ENCODE measurements around the gene SOX8. TPM values are rescaled to one million over a fixed set of nuclear protein-coding genes. Genes with fewer than 3 reads are reported as not detected.

SOX8 gene
- total RNA-seq, 1 experiment from 2014 or later = 5.2 TPM

DNA sequence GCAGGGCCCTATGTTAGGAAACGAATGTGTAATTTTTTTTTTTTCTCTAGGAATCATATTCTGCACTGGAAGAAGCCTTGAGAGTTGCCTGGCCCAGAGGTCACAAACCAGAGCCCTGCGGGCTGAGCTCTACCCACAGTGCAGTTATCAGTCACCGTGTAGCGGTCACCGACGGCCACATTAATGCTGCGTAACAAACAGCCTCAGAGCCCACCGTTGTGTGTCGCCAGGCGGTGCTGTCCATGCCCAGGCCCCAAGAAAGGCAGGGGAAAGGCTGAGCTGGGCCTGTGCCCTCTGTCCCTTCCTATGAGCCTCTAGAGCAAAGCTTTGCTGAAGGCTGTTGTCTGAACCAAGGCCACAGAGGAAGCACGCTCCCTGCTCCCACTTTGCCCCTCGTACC lies 6.3 kb upstream of the SOX8 start:
- no peak for TF ChIP-seq SIN3A (IDR thresholded peaks at IDR 0.05; ENCODE audit: low read depth)
- no peak for TF ChIP-seq ZFX (IDR thresholded peaks at IDR 0.05)
- TF ChIP-seq ZNF274 (IDR thresholded peaks at IDR 0.05; ENCODE audit: low read depth, low read length) = no peak
- no peak for TF ChIP-seq POLR2AphosphoS5 (IDR thresholded peaks at IDR 0.05; ENCODE audit: low read depth, low read length)
- TF ChIP-seq ATF3 (IDR thresholded peaks at IDR 0.05) = no peak
- no peak for TF ChIP-seq CTCF (IDR thresholded peaks at IDR 0.05 in 2 of 3, conservative IDR thresholded peaks at IDR 0.05 in 1 of 3; ENCODE audit: borderline replicate concordance in 1 of 3, insufficient read depth in 1 of 3, low read depth in 2 of 3, low read length in 2 of 3)
- TF ChIP-seq, protein P1, sequence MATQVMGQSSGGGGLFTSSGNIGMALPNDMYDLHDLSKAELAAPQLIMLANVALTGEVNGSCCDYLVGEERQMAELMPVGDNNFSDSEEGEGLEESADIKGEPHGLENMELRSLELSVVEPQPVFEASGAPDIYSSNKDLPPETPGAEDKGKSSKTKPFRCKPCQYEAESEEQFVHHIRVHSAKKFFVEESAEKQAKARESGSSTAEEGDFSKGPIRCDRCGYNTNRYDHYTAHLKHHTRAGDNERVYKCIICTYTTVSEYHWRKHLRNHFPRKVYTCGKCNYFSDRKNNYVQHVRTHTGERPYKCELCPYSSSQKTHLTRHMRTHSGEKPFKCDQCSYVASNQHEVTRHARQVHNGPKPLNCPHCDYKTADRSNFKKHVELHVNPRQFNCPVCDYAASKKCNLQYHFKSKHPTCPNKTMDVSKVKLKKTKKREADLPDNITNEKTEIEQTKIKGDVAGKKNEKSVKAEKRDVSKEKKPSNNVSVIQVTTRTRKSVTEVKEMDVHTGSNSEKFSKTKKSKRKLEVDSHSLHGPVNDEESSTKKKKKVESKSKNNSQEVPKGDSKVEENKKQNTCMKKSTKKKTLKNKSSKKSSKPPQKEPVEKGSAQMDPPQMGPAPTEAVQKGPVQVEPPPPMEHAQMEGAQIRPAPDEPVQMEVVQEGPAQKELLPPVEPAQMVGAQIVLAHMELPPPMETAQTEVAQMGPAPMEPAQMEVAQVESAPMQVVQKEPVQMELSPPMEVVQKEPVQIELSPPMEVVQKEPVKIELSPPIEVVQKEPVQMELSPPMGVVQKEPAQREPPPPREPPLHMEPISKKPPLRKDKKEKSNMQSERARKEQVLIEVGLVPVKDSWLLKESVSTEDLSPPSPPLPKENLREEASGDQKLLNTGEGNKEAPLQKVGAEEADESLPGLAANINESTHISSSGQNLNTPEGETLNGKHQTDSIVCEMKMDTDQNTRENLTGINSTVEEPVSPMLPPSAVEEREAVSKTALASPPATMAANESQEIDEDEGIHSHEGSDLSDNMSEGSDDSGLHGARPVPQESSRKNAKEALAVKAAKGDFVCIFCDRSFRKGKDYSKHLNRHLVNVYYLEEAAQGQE (IDR thresholded peaks at IDR 0.05; ENCODE audit: low read depth) = no peak
- TF ChIP-seq SP1 (IDR thresholded peaks at IDR 0.05; ENCODE audit: low read depth) = no peak
- no peak for TF ChIP-seq CEBPB (IDR thresholded peaks at IDR 0.05; ENCODE audit: low read depth)
- TF ChIP-seq EZH2 (IDR thresholded peaks at IDR 0.05) = no peak
- TF ChIP-seq EZH2phosphoT487 (IDR thresholded peaks at IDR 0.05; ENCODE audit: borderline replicate concordance) = no peak
- TF ChIP-seq SRF (IDR thresholded peaks at IDR 0.05; ENCODE audit: low read depth) = no peak
- no peak for TF ChIP-seq POLR2A (IDR thresholded peaks at IDR 0.05; ENCODE audit: borderline replicate concordance, extremely low read depth, insufficient read depth, insufficient read length)
- no peak for TF ChIP-seq EGR1 (IDR thresholded peaks at IDR 0.05; ENCODE audit: low read depth)
- no peak for TF ChIP-seq FOSL1 (IDR thresholded peaks at IDR 0.05; ENCODE audit: low read depth)
- TF ChIP-seq MAX (IDR thresholded peaks at IDR 0.05) = no peak
- H3K27me3 ChIP-seq (ENCODE audit: insufficient read depth, low read length) = no peaks in the 10 kb centered on the region

More for the DNA sequence above, 6.3 kb upstream of the SOX8 start:
- CTCF ChIA-PET = no interaction called here
- intact Hi-C loops (cut with micrococcal nuclease) = no loop called here
- POLR2A ChIA-PET = no interaction called here
- Histone ChIP-seq H3K9ac (ENCODE audit: low read length) (no peak overlapping the region), H2AFZ (ENCODE audit: low read depth, low read length, poor library complexity, severe bottlenecking) (no peak overlapping the region), H3K27ac (ENCODE audit: low read depth, low read length) (no peak overlapping the region; the same call in 1 of the 2 replicates), H3K4me2 (ENCODE audit: low read length) (no peak overlapping the region), H3K4me3 (replicated peaks in 1 of 2; ENCODE audit: low read depth in 1 of 2, low read length in 2 of 2) (no peak overlapping the region), H3K4me1 (ENCODE audit: control insufficient read depth in 1 of 2, insufficient read depth in 2 of 2, low read length in 2 of 2) (peaks cover 0 to 11% of the 10 kb centered on the region in 2 experiments; a peak in 2 of 4 replicates), H3K9me2 (ENCODE audit: insufficient read depth) (no peaks in the 10 kb centered on the region), H3K9me3 (ENCODE audit: control insufficient read depth in 1 of 2, insufficient read depth in 1 of 2, low read depth in 1 of 2, low read length in 2 of 2) (no peaks in the 10 kb centered on the region), H4K20me1 (ENCODE audit: insufficient read depth) (no peaks in the 10 kb centered on the region), H3K79me2 (ENCODE audit: insufficient read depth, low read length) (0 out of 2 replicates have a peak, but pooled peaks cover under 1% of the 10 kb centered on the region), H3K36me3 (ENCODE audit: control insufficient read depth in 1 of 2, insufficient read depth in 2 of 2, low read length in 2 of 2) (no peaks in the 10 kb centered on the region)
- ATAC-seq (no peak), DNase-seq (ENCODE audit: low read depth, low spot score) (no peak)
- RAD21 ChIA-PET (ENCODE audit: low non-redundant PET in 1 of 2, low total read pairs in 2 of 2, uncharacterized antibody in 2 of 2, unreplicated experiment in 2 of 2) = no interaction called here
- no TSS peak for BruUV-seq (replicated peaks)
